ENCODE measurements around the gene NLK. TPM values are rescaled to one million over a fixed set of nuclear protein-coding genes. Genes with fewer than 3 reads are reported as not detected.

NLK gene
- total and polyA plus RNA-seq, 4 donors, result 7.1 to 27.0 (median 12.1) TPM

DNA sequence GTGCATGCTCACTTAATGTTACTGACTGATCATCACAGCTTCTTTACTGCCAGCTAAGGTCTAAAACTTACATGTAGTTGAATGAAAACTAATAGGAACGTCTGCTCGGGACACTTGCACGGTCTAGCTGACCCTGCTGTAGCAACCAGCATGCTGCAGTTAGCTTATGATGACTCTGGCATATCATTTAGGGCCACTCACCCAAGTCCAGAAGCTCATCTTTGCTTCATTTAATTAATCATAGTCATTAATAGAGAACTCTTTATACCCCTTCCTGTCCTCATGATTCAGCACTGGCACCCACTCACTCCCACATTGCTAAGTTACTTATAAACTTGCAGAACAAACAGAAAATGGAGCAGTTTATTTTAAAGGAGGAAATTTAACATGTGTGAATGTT is 136.3 kb downstream of the NLK start:
- ATAC-seq (ENCODE audit: insufficient read depth, low FRiP score) (no peak), DNase-seq (no peak)

DNA sequence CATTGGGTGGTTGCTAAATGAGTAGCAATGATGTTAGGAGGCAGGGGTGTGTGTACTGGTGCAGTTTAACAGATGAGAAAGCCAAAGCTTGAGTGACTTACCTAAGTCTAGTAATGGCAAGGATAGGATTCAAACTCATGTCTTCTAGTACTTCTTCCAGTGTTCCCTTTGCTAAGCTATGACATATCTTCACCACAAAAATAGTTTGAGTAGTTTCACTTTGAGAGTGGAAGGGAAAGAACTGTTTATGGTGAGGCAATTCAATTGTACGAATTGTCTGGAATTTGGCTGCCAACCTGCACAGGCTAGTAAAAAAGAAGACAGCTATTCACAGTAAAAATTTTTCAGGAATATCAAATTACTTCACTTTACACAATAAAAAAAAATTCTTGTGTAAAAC is 138.0 kb downstream of the NLK start:
- peaks cover 0 to 3% (median 0%) of the 10 kb centered on the region in 5 donors for H3K4me1 ChIP-seq (ENCODE audit: control insufficient read depth in 5 of 5, insufficient read depth in 5 of 5, low read length in 5 of 5)
- DNase-seq, result no peak
- TF ChIP-seq, protein P1, sequence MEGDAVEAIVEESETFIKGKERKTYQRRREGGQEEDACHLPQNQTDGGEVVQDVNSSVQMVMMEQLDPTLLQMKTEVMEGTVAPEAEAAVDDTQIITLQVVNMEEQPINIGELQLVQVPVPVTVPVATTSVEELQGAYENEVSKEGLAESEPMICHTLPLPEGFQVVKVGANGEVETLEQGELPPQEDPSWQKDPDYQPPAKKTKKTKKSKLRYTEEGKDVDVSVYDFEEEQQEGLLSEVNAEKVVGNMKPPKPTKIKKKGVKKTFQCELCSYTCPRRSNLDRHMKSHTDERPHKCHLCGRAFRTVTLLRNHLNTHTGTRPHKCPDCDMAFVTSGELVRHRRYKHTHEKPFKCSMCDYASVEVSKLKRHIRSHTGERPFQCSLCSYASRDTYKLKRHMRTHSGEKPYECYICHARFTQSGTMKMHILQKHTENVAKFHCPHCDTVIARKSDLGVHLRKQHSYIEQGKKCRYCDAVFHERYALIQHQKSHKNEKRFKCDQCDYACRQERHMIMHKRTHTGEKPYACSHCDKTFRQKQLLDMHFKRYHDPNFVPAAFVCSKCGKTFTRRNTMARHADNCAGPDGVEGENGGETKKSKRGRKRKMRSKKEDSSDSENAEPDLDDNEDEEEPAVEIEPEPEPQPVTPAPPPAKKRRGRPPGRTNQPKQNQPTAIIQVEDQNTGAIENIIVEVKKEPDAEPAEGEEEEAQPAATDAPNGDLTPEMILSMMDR (IDR thresholded peaks at IDR 0.05; ENCODE audit: control extremely low read depth, extremely low read depth), result no peak
- no peak overlapping the region for H3K9ac ChIP-seq (ENCODE audit: insufficient read depth in 1 of 2, low read length in 2 of 2)
- ATAC-seq (ENCODE audit: insufficient read depth, low FRiP score), result no peak
- H3K4me3 ChIP-seq, result no peak overlapping the region
- no peak overlapping the region for H3K27ac ChIP-seq (ENCODE audit: low read depth in 1 of 2, low read length in 1 of 2)
- H3K27me3 ChIP-seq (ENCODE audit: control insufficient read depth in 3 of 3, insufficient read depth in 3 of 3, low read length in 2 of 3), result no peaks in the 10 kb centered on the region
- no peaks in the 10 kb centered on the region for H3K9me3 ChIP-seq (ENCODE audit: control insufficient read depth in 4 of 4, insufficient read depth in 3 of 4, low read length in 3 of 4)
- H3K36me3 ChIP-seq (ENCODE audit: control insufficient read depth in 4 of 4, insufficient read depth in 4 of 4, low read length in 4 of 4), result peaks cover 0 to 6% (median 4%) of the 10 kb centered on the region in 4 donors
- WGBS, 2 donors, result 49 to 52% methylated on average over 1 of the region's 1 CpG

More for the DNA sequence above, 136.3 kb downstream of the NLK start:
- Histone ChIP-seq H3K4me3 (no peak overlapping the region), H3K27me3 (ENCODE audit: control insufficient read depth in 3 of 3, insufficient read depth in 3 of 3, low read length in 2 of 3) (no peaks in the 10 kb centered on the region), H3K36me3 (ENCODE audit: control insufficient read depth in 4 of 4, insufficient read depth in 4 of 4, low read length in 4 of 4) (peaks cover 0 to 5% (median 1%) of the 10 kb centered on the region in 4 donors), H3K9ac (ENCODE audit: insufficient read depth in 1 of 2, low read length in 2 of 2) (no peak overlapping the region), H3K27ac (ENCODE audit: low read depth in 1 of 2, low read length in 1 of 2) (no peak overlapping the region), H3K9me3 (ENCODE audit: control insufficient read depth in 4 of 4, insufficient read depth in 3 of 4, low read length in 3 of 4) (no peaks in the 10 kb centered on the region), H3K4me1 (ENCODE audit: control insufficient read depth in 5 of 5, insufficient read depth in 5 of 5, low read length in 5 of 5) (peaks cover 0 to 3% (median 0%) of the 10 kb centered on the region in 5 donors)
- WGBS, 2 donors, result 88 to 91% methylated on average over 3 of the region's 3 CpGs
- TF ChIP-seq, protein P1 (IDR thresholded peaks at IDR 0.05; ENCODE audit: control extremely low read depth, extremely low read depth), result no peak

GRCh38 chr17:28181568-28181967 is 139.1 kb downstream of the NLK start:
- Histone ChIP-seq H3K4me3 (no peak overlapping the region), H3K9me3 (ENCODE audit: control insufficient read depth in 4 of 4, insufficient read depth in 3 of 4, low read length in 3 of 4) (no peaks in the 10 kb centered on the region), H3K36me3 (ENCODE audit: control insufficient read depth in 4 of 4, insufficient read depth in 4 of 4, low read length in 4 of 4) (peaks cover 7 to 9% (median 8%) of the 10 kb centered on the region in 4 donors), H3K27ac (ENCODE audit: low read depth in 1 of 2, low read length in 1 of 2) (no peak overlapping the region), H3K27me3 (ENCODE audit: control insufficient read depth in 3 of 3, insufficient read depth in 3 of 3, low read length in 2 of 3) (no peaks in the 10 kb centered on the region), H3K4me1 (ENCODE audit: control insufficient read depth in 5 of 5, insufficient read depth in 5 of 5, low read length in 5 of 5) (peaks cover 0 to 3% (median 0%) of the 10 kb centered on the region in 5 donors), H3K9ac (ENCODE audit: insufficient read depth in 1 of 2, low read length in 2 of 2) (no peak overlapping the region)
- ATAC-seq (ENCODE audit: insufficient read depth, low FRiP score), result no peak
- DNase-seq, result no peak
- WGBS, 2 donors, result 97% methylated on average over 9 of the region's 9 CpGs
- TF ChIP-seq, protein P1 (IDR thresholded peaks at IDR 0.05; ENCODE audit: control extremely low read depth, extremely low read depth), result no peak

GRCh38 chr17:28182559-28182958 is 140.1 kb downstream of the NLK start:
- 36 to 50% methylated on average over 1 of the region's 1 CpG for WGBS, 2 donors
- Histone ChIP-seq H3K27ac (ENCODE audit: low read depth in 1 of 2, low read length in 1 of 2) (no peak overlapping the region), H3K9ac (ENCODE audit: insufficient read depth in 1 of 2, low read length in 2 of 2) (no peak overlapping the region), H3K4me3 (no peak overlapping the region), H3K36me3 (ENCODE audit: control insufficient read depth in 4 of 4, insufficient read depth in 4 of 4, low read length in 4 of 4) (peaks cover 8 to 12% (median 10%) of the 10 kb centered on the region in 4 donors), H3K9me3 (ENCODE audit: control insufficient read depth in 4 of 4, insufficient read depth in 3 of 4, low read length in 3 of 4) (no peaks in the 10 kb centered on the region), H3K4me1 (ENCODE audit: control insufficient read depth in 5 of 5, insufficient read depth in 5 of 5, low read length in 5 of 5) (peaks cover 0 to 2% (median 0%) of the 10 kb centered on the region in 5 donors), H3K27me3 (ENCODE audit: control insufficient read depth in 3 of 3, insufficient read depth in 3 of 3, low read length in 2 of 3) (no peaks in the 10 kb centered on the region)
- ATAC-seq (ENCODE audit: insufficient read depth, low FRiP score) (no peak), DNase-seq (no peak)
- TF ChIP-seq, protein P1 (IDR thresholded peaks at IDR 0.05; ENCODE audit: control extremely low read depth, extremely low read depth), result no peak

All from lung (tissue), 12 donors.